HL-60 (cell line): Measurements from ENCODE around the gene ZDHHC9.

Experiments used
- DNase-seq, 2 experiments: peaks; one replicate each; pipeline ENCODE4 v3.0.0-alpha.2; 2010 to 2020; ENCODE audit warnings: low read depth in 1 of 2, low spot score in 1 of 2
- H3K27ac ChIP-seq: fragments of 250-450 bp; sonication (Bioruptor Pico); replicated peaks from 2 replicates; pipeline ENCODE4 v1.5.1; 2020; ENCODE audit warnings: mild to moderate bottlenecking, moderate library complexity
- H3K27me3 ChIP-seq: fragments of 250-450 bp; sonication (Bioruptor Pico); 2 replicates; pipeline ENCODE4 v1.5.1; 2021; ENCODE audit warnings: mild to moderate bottlenecking, moderate library complexity; ENCODE audit not compliant: insufficient read depth, poor library complexity, severe bottlenecking
- H3K4me3 ChIP-seq: replicated peaks from 2 replicates; pipeline ENCODE4 v1.5.1; 2011; ENCODE audit warnings: mild to moderate bottlenecking, control low read depth, low read length; ENCODE audit not compliant: insufficient read depth
- CTCF ChIP-seq: IDR thresholded peaks from one replicate; pipeline ENCODE4 v1.5.1; 2011; ENCODE audit warnings: low read length, control low read depth, inconsistent platforms; ENCODE audit not compliant: insufficient read depth
- GABPA ChIP-seq: IDR thresholded peaks from 2 replicates; pipeline ENCODE4 v1.6.1; 2012; ENCODE audit warnings: low read depth
- POLR2AphosphoS5 ChIP-seq: IDR thresholded peaks from 2 replicates; pipeline ENCODE4 v1.6.1; 2012; ENCODE audit warnings: low read depth
- REST ChIP-seq: IDR thresholded peaks from 2 replicates; pipeline ENCODE4 v1.6.1; 2012; ENCODE audit warnings: low read depth; ENCODE audit not compliant: insufficient replicate concordance
- SPI1 ChIP-seq: IDR thresholded peaks from 2 replicates; pipeline ENCODE4 v1.6.1; 2012; ENCODE audit warnings: low read depth, mild to moderate bottlenecking, borderline replicate concordance

Gene ZDHHC9

GRCh38 chrX:129840344-129840743 lies 3.3 kb downstream of the ZDHHC9 start:
- Histone ChIP-seq H3K27me3 (no peaks in the 10 kb centered on the region), H3K4me3 (no peak overlapping the region), H3K27ac (no peak overlapping the region)
- DNase-seq = no peak
- no peak for TF ChIP-seq REST
- TF ChIP-seq SPI1 = no peak
- no peak for TF ChIP-seq POLR2AphosphoS5
- TF ChIP-seq CTCF = no peak
- no peak for TF ChIP-seq GABPA

GRCh38 chrX:129836827-129837226 lies 6.9 kb downstream of the ZDHHC9 start:
- no peak for TF ChIP-seq CTCF
- no peak for TF ChIP-seq POLR2AphosphoS5
- TF ChIP-seq SPI1 = no peak
- TF ChIP-seq REST = no peak
- no peak for TF ChIP-seq GABPA
- Histone ChIP-seq H3K27me3 (no peaks in the 10 kb centered on the region), H3K27ac (no peak overlapping the region), H3K4me3 (no peak overlapping the region)
- DNase-seq = no peak

- Histone ChIP-seq H3K4me3 (no peak overlapping the region), H3K27ac (no peak overlapping the region), H3K27me3 (no peaks in the 10 kb centered on the region)
- no peak for TF ChIP-seq GABPA
- TF ChIP-seq CTCF = no peak
- no peak for DNase-seq
Observed at GRCh38 chrX:129833153-129833990, 10.3 kb downstream of the ZDHHC9 start.
